Keratinocyte (primary cell): Measurements from ENCODE around the gene MASP2. TPM values are rescaled to one million over a fixed set of nuclear protein-coding genes. Genes with fewer than 3 reads are reported as not detected.
"Not testable (repeated sequence)": the region's sequence is repeated elsewhere in the genome, so short reads cannot be mapped to it uniquely, and the experiment has no call there.

Experiments
- DNase-seq: peaks from one replicate; pipeline ENCODE4 v3.0.0-alpha.2; 2011; ENCODE audit warnings: low read depth, missing footprints, low spot score
- FAIRE-seq: peaks from 2 replicates; lab custom pipeline; 2011; peaks lifted over from hg19 to GRCh38; lab: Jason Lieb, UNC
- H2AFZ ChIP-seq: 2 replicates; pipeline ENCODE4 v1.6.0; 2012; ENCODE audit warnings: low read length, control low read depth, inconsistent platforms; ENCODE audit not compliant: control insufficient read depth
- H3K27ac ChIP-seq: 2 replicates; pipeline ENCODE4 v1.5.1; 2011; ENCODE audit warnings: low read length; ENCODE audit not compliant: control insufficient read depth, insufficient read depth
- H3K27me3 ChIP-seq: 3 replicates; pipeline ENCODE4 v1.6.0; 2011; ENCODE audit warnings: low read length; ENCODE audit not compliant: control insufficient read depth, insufficient read depth; ENCODE audit errors: extremely low read depth
- H3K36me3 ChIP-seq, 2 experiments: 2 replicates in 1 of 2; 3 replicates in 1 of 2; pipeline ENCODE4 v1.5.1; 2011; ENCODE audit warnings: low read length in 2 of 2, mild to moderate bottlenecking in 1 of 2; ENCODE audit not compliant: control insufficient read depth in 2 of 2, insufficient read depth in 2 of 2; ENCODE audit errors: extremely low read depth in 1 of 2
- H3K4me1 ChIP-seq: 3 replicates; pipeline ENCODE4 v1.5.1; 2011; ENCODE audit warnings: low read length; ENCODE audit not compliant: control insufficient read depth, insufficient read depth; ENCODE audit errors: extremely low read depth
- H3K4me2 ChIP-seq: 3 replicates; pipeline ENCODE4 v1.6.0; 2011; ENCODE audit warnings: low read depth, low read length; ENCODE audit not compliant: control insufficient read depth, insufficient read depth; ENCODE audit errors: extremely low read depth
- H3K4me3 ChIP-seq, 3 experiments: fragments of 200-600 bp in 1 of 3; sonication (generic) in 1 of 3; 2 replicates in 2 of 3; 3 replicates in 1 of 3; pipeline ENCODE4 v1.5.1; 2011 to 2016; ENCODE audit warnings: low read length in 3 of 3, mild to moderate bottlenecking in 3 of 3, control low read depth in 2 of 3, inconsistent platforms in 1 of 3, low read depth in 1 of 3, mixed read lengths in 1 of 3, mixed run types in 1 of 3, moderate library complexity in 1 of 3; ENCODE audit not compliant: control insufficient read depth in 2 of 3, insufficient read depth in 2 of 3; ENCODE audit errors: extremely low read depth in 1 of 3
- H3K79me2 ChIP-seq: 2 replicates; pipeline ENCODE4 v1.6.0; 2012; ENCODE audit warnings: low read length; ENCODE audit not compliant: control insufficient read depth, insufficient read depth
- H3K9ac ChIP-seq: 3 replicates; pipeline ENCODE4 v1.6.0; 2011; ENCODE audit warnings: low read length; ENCODE audit not compliant: control insufficient read depth, insufficient read depth; ENCODE audit errors: extremely low read depth
- H3K9me1 ChIP-seq: 3 replicates; pipeline ENCODE4 v1.6.0; 2011; ENCODE audit warnings: low read length; ENCODE audit not compliant: control insufficient read depth, insufficient read depth; ENCODE audit errors: extremely low read depth
- H3K9me3 ChIP-seq: 2 replicates; pipeline ENCODE4 v1.5.1; 2012; ENCODE audit warnings: low read depth, low read length; ENCODE audit not compliant: control insufficient read depth
- H4K20me1 ChIP-seq: 3 replicates; pipeline ENCODE4 v1.6.0; 2011; ENCODE audit warnings: low read length; ENCODE audit not compliant: control insufficient read depth, insufficient read depth; ENCODE audit errors: extremely low read depth
- CTCF ChIP-seq, 3 experiments: IDR thresholded peaks in 1 of 3; conservative IDR thresholded peaks in 1 of 3; optimal IDR thresholded peaks in 1 of 3; 2 replicates in 2 of 3; 3 replicates in 1 of 3; pipeline versions ENCODE3 to v1.5.1; 2011; ENCODE audit warnings: low read length in 3 of 3, mild to moderate bottlenecking in 3 of 3, moderate library complexity in 2 of 3, control low read depth in 1 of 3, inconsistent platforms in 1 of 3; ENCODE audit not compliant: insufficient read depth in 2 of 3; ENCODE audit errors: extremely low read depth in 1 of 3
- EZH2 ChIP-seq: IDR thresholded peaks from one replicate; pipeline ENCODE4 v1.6.1; 2012; ENCODE audit warnings: inconsistent platforms, mild to moderate bottlenecking, low read length, moderate library complexity
- dilution Hi-C: fragments of 300-500 bp; cut with MboI; formaldehyde crosslinking; loops from one replicate; pipeline ENCODE4 v1.7.0; 2020; ENCODE audit warnings: low sequenced_read_pairs; ENCODE audit not compliant: extremely low pct_ligation_motif_present
- polyA plus RNA-seq, 5 experiments: library from polyadenylated mRNA; depleted of rRNA in 3 of 5; stranded (reverse) in 3 of 5; stranded (forward) in 1 of 5; unstranded in 1 of 5; fragments of >200 nt; gene quantifications; 1 replicate in 1 of 5; 2 replicates in 3 of 5; 3 replicates in 1 of 5; pipeline versions ENCODE4 v1.2.1 to v1.2.3, GENCODE V29; 2011 to 2012; ENCODE audit warnings: missing spikeins in 2 of 5, low read depth in 1 of 5, low replicate concordance in 1 of 5

The MASP2 gene
- polyA plus RNA-seq, 1 donor (not counting 4 experiments of a cell fraction or from before 2014, with no cell fraction given) = 0.03 TPM

GRCh38 chr1:11019971-11020370 lies 27.1 kb downstream of the MASP2 start:
- dilution Hi-C loops = no loop called here
- H3K9me1 ChIP-seq = no peaks in the 10 kb centered on the region
- DNase-seq = no peak
- no peaks in the 10 kb centered on the region for H3K27me3 ChIP-seq
- H4K20me1 ChIP-seq = peaks cover 23% of the 10 kb centered on the region
- H3K4me2 ChIP-seq = no peak overlapping the region
- no peak for FAIRE-seq
- peaks cover 25 to 47% of the 10 kb centered on the region in 2 experiments for H3K36me3 ChIP-seq
- peaks cover 45% of the 10 kb centered on the region for H3K79me2 ChIP-seq
- peaks cover 8% of the 10 kb centered on the region for H3K4me1 ChIP-seq
- TF ChIP-seq EZH2 (no peak), CTCF (optimal IDR thresholded peaks at IDR 0.05 in 1 of 3, IDR thresholded peaks at IDR 0.05 in 1 of 3, conservative IDR thresholded peaks at IDR 0.05 in 1 of 3; ENCODE audit: extremely low read depth in 1 of 3, insufficient read depth in 2 of 3, low read length in 3 of 3) (no peak)
- H3K27ac ChIP-seq = no peak overlapping the region
- H3K4me3 ChIP-seq = no peak overlapping the region
- H2AFZ ChIP-seq = no peak overlapping the region
- H3K9me3 ChIP-seq = no peaks in the 10 kb centered on the region
- H3K9ac ChIP-seq = no peak overlapping the region

GRCh38 chr1:11019358-11019757 lies 27.7 kb downstream of the MASP2 start:
- not testable (repeated sequence) for H3K9me1 ChIP-seq

GRCh38 chr1:11013160-11013531 lies 33.9 kb downstream of the MASP2 start:
- Histone ChIP-seq H2AFZ (no peak overlapping the region), H3K27ac (peak overlapping the region; percentile 100), H4K20me1 (peaks cover 34% of the 10 kb centered on the region), H3K9me1 (peaks cover 3% of the 10 kb centered on the region), H3K9me3 (no peaks in the 10 kb centered on the region), H3K9ac (peak overlapping the region; percentile 99), H3K4me3 (peak overlapping the region; percentile 95 to 99 (median 98)), H3K4me2 (peak overlapping the region; percentile 99), H3K36me3 (peaks cover 17 to 29% of the 10 kb centered on the region in 2 experiments), H3K4me1 (peaks cover 16% of the 10 kb centered on the region), H3K79me2 (peaks cover 50% of the 10 kb centered on the region), H3K27me3 (no peaks in the 10 kb centered on the region)
- no peak for TF ChIP-seq CTCF (optimal IDR thresholded peaks at IDR 0.05 in 1 of 3, IDR thresholded peaks at IDR 0.05 in 1 of 3, conservative IDR thresholded peaks at IDR 0.05 in 1 of 3; ENCODE audit: extremely low read depth in 1 of 3, insufficient read depth in 2 of 3, low read length in 3 of 3)
- no peak for DNase-seq
- dilution Hi-C loops = no loop called here
- no peak for FAIRE-seq

More at GRCh38 chr1:11019358-11019757, 27.7 kb downstream of the MASP2 start:
- peaks cover 52% of the 10 kb centered on the region for H3K79me2 ChIP-seq
- H3K4me3 ChIP-seq, H3K4me1 ChIP-seq, DNase-seq, H3K9me3 ChIP-seq, H2AFZ ChIP-seq, H3K27ac ChIP-seq, H3K9ac ChIP-seq, FAIRE-seq, H3K4me2 ChIP-seq, dilution Hi-C loops, H3K27me3 ChIP-seq: not testable (repeated sequence)
- H3K36me3 ChIP-seq = peaks cover 27 to 51% of the 10 kb centered on the region in 2 experiments
- H4K20me1 ChIP-seq = peaks cover 23% of the 10 kb centered on the region
